Measurements from ENCODE around the gene GATA3.

GATA3 gene

GRCh38 chr10:8065651-8066050 is 11.2 kb downstream of the GATA3 start:
- no peak for DNase-seq

DNA sequence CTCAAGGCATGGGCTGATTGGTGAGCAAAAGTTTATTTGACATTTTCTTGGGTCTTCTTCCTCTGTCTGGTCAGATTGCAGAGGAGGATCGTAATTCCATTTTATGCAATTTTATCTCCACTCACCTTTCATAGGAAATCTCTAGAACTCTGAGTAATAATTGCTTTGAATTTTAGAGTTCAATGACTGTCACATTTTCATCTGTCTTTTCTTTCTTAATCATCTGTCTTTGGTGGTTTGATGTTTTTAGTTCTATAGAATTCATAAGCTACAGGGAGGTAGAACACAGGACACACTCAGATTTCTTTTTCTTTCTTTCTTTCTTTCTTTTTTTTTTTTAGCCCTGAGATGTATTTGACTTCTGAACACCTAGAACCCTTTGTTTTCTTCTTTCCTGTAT is 11.6 kb downstream of the GATA3 start:
- no peak for DNase-seq

DNA sequence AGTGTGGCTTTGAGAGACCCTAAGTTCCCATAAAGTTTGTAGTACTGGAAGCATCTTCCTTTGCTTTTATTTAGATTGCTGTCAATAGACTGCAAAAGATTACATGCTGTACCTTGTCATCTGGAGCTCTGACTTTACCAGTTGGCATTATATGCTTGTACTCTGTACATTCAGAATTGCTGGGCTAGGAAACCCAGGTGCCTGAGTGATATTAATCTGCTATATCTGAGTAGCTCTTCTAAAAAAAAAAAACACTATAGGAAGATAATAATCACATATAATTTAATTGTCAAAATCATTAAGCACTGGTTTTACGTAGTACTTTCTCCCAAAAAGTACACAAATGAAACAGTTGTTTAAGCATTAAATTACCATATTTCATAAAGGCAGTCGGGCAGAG is 12.3 kb downstream of the GATA3 start:
- DNase-seq = no peak

DNA sequence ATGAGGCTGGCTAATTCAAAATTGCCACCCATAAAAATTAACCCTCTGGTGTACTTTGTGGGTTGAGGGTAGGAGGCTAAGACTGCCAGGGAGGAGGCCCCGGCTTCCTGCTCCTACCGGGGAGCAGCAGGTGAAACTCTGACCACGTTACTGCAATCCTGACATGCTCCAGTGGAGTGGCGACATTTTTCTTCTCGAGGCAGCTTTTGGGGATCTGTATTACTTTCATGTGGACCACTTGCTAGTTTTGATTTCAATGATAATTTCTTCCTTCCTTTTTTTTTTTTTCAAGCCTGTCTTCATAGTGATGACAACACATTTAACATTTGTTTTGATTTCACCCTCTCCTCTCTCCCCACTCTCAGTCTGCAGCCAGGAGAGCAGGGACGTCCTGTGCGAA is 14.6 kb downstream of the GATA3 start:
- DNase-seq = no peak

DNA sequence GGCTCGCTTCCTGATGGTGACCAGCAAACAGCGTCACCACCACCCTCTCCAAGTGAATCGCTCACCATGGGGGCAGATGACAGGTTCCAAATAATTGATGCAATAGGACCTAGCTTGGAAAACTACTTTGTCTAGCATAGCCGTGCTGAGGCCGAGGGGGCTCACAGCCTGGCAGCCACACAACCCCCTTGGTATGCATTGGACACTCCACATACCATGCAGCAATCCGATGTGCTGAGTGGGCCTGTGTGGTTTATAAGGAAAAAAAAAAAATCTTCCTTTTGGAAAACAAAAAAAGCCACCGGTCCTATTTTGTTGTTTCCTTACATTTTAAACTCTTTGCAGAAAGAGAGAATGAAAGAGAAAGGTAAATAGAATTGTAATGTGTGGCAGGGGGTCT is 15.1 kb downstream of the GATA3 start:
- no peak for DNase-seq

DNA sequence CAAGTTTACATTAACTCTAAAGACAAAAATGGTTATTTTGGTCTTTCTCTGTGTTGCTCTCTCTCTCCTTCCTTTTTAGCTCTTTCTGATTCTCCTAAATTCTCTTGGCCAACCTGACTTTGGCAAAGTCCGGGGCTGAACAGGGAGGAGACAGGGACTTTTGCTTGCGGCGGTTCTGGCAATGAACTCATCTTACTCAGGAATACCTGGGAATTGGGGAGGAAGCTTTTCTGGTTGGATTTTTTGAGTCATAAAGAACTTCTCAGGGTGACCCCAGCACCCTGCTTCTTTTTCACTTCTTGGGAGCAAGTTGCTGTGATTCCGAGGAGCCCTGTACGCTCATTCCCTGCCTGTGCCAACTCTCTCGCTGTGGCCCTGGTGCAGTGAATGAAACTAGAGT is 16.0 kb downstream of the GATA3 start:
- no peak for DNase-seq

DNA sequence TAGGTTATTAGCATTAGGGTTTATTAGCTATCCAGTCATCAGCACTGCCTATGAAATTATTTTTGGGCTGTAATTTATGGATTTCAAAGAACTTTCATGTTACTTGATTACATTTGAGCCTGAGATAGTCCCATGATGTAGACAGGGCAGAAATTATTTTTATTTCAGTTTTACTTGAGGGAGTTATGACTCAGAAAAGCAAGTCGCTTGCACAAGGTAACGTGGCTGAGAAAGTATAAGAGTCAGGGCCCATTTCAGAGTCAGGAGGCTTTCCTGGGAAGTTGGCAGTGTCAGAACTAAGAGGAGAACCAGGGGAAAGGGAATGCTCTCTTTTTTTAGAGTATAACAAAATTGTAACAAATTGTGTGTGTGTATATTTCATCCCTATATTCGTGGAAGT is 16.5 kb downstream of the GATA3 start:
- no peak for DNase-seq

DNA sequence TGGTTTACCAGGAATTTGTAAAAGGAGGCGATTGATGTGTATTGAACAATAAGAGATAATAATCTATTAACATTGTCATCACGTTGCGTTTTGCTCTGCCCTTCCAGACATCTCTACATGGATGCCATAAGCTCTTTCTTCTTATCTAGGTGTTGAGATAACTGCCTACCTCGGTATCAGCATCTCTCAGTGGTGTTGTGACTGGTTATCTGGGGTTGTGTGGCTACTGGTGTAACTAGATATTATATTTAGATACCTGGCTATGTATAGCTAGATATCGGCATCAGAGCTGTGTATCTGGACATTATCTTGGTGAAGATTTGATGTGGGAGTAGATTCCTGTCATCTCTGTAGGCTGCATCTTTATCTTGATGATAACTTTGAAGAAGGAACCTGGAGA is 17.2 kb downstream of the GATA3 start:
- DNase-seq = no peak

DNA sequence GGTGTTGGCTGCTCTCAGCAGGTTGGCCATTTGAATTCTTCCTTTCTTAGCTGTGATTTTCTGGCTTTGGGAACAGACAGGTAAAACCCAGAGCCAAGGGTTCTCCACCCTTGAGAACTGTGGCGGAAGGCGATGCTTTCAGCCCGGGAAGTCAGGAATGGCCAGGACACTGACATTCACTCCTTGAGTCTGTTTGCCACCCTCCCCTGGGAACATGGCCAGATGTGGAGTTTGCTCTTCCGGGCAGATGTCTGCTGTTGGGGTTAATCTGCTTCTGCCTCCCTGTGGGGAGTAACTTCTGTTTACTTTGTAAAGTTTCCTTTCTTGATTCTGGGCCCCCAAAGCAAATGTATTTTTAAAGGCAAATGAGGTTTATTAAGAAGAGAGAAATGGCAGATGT is 17.7 kb downstream of the GATA3 start:
- DNase-seq = no peak

- DNase-seq = no peak
These were observed 19.4 kb downstream of the GATA3 start for GRCh38 chr10:8073691-8074416.

- DNase-seq = no peak
These were observed 20.4 kb downstream of the GATA3 start for GRCh38 chr10:8074881-8075280.

DNA sequence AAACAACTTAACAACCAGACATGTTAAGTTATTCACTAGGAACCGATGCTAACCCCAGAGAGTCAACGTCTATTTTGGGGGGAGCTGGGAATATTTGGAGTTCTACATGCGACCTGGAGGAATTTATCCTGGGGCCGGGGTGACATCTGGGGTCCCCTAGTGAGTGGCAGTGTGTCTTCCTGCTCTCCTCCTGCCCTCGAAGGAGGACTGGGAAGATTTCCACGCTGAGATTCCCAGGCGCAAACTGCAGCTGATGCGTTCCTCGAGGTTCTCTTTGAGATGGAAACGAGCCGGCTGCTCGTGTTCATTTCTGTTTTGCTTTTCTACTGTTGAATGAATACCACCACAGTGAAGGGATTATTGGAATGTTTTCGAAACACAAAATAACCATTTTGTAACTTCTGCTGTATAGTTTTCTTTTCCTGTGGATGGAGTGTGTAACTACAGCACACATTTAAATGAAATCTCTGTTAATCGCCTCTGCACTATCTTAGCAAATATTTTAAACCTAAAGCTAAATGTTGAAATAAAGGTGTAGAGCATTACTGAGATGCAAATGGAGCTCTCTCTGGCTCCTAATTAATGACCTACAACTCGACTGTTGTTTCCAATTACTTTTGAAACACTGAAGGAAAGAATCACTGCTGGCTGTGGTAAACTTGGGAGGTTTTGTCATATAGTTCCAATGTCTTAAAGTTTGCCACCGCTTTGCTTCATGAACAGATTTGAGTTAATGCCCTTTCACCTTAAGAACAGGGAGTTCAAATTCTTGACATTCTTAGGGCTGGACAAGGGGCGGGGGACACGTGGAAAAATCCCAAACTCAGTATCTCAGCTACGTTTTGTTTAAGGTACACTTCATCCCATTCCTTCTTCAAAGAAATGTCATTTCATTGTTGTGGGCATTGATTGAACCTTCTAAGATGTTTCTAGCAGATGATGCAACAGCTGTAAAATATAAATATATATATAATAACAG is 21.1 kb downstream of the GATA3 start:
- DNase-seq = no peak

- DNase-seq = no peak
These were observed 22.4 kb downstream of the GATA3 start for GRCh38 chr10:8076933-8077332.

- DNase-seq = no peak
These were observed 23.5 kb downstream of the GATA3 start for GRCh38 chr10:8078027-8078426.

- DNase-seq = no peak
These were observed 24.6 kb downstream of the GATA3 start for GRCh38 chr10:8079126-8079525.

- no peak for DNase-seq
These were observed 30.3 kb downstream of the GATA3 start for GRCh38 chr10:8084799-8085198.

- DNase-seq = no peak
These were observed 30.8 kb downstream of the GATA3 start for GRCh38 chr10:8085251-8085650.

- no peak for DNase-seq
These were observed 31.8 kb downstream of the GATA3 start for GRCh38 chr10:8086315-8086714.

- no peak for DNase-seq
These were observed 34.0 kb downstream of the GATA3 start for GRCh38 chr10:8088504-8088903.

GRCh38 chr10:8092428-8092827 is 37.9 kb downstream of the GATA3 start:
- no peak for DNase-seq

GRCh38 chr10:8095959-8096358 is 41.5 kb downstream of the GATA3 start:
- DNase-seq = no peak

GRCh38 chr10:8096931-8097330 is 42.4 kb downstream of the GATA3 start:
- no peak for DNase-seq

GRCh38 chr10:8100366-8100765 is 45.9 kb downstream of the GATA3 start:
- DNase-seq = no peak

DNA sequence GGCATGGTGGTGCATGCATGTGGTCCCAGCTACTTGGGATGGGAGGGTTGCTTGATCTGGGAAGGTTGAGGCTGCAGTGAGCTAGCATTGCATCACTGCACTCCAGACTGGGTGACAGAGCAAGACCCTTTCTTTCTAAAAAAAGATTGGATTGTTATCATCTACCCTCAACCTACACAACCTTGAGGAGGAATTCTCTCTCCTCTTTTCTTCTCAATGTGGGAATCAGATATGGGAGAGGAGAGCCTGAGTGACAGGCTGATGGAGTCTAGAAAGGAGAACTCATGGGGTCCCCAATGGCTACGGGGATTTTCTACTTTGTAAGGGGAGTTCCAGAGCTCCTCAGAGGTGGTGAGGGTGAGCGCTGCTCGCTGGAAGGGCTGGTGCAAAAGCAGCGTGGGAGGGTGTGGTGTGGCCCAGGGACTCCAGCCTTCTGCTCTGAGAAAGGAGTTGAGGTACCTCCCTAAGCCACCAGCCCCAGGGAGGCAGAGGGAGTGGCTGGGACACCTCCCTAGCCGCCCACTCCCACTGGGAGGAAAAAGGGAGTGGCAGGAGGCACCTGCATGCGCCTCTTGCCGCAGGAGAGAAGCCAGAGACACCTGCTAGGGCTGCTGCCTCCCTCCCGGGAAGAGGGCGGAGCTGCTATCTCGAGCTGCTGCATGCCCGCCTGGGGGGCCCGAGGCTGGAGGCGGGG is 48.4 kb downstream of the GATA3 start:
- DNase-seq = no peak
